ENCODE measurements around the gene SNRNP40.

GRCh38 chr1:31258581-31258980 is 38.0 kb downstream of the SNRNP40 start:
- TF ChIP-seq CTCF (IDR thresholded peaks at IDR 0.05) (no peak), EP300 (IDR thresholded peaks at IDR 0.05) (no peak), POLR2A (IDR thresholded peaks at IDR 0.05; ENCODE audit: low read depth) (no peak)
